GM18951 (cell line): ENCODE measurements around the gene MEIOB.

Experiments used
- POLR2A ChIP-seq: IDR thresholded peaks from 4 replicates; pipeline ENCODE4 v1.6.1; 2011; ENCODE audit warnings: mild to moderate bottlenecking; ENCODE audit not compliant: insufficient read length, insufficient read depth; ENCODE audit errors: extremely low read depth
- in situ Hi-C: fragments of 300-500 bp; cut with MboI; formaldehyde crosslinking; loops from one replicate; pipeline ENCODE4 v1.12.0; 2022; ENCODE audit warnings: low sequenced_read_pairs, mixed read lengths, inconsistent platforms; ENCODE audit not compliant: unreplicated experiment

The MEIOB gene

DNA sequence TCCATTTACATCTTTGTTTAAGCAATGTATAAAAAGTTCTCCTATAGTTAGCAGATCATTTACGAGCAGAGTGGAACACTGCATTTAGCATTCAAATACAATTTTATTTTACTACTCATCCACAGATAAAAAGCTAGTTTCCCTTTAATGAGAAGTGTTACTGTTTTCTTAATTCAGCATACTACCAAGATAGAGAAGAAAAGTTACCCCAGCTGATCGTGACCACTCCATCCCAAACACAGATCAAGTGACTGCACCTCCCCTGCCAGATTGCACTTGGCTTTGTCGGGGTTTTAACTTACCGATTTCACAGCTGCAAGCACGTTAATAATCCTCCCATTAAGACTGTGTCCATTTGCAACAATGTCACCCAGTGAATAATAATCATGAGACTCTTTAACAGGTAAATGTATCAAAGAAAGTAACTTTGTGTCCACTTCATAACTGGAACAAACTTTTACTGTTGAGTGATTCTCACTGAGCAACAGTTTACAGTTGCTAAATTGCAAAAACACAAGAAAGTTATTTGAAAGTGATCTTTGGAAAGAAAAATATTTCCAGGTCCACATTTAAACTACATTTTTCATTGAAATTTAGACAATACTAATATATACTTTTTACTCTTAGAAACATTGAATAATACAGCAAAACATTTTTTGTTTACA lies 14.4 kb downstream of the MEIOB start:
- in situ Hi-C loops = no loop called here
- no peak for TF ChIP-seq POLR2A

DNA sequence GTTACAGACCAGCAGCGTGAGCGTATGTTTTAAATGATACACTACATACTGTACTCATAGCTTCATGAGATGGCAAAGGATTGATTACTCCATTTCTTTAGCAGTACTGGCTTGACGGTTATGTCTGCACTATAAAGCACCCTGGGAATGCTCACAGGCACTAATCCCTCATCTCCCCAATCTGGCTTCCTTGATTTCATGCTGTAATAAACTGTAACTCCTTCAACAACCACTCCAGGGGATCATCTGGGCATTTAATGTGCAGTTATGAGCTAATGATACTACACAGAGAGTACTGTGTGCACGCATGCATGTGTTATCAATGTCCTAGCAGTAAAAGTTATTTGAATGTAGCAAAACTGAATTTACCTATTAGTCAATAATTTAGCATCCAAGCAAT lies 20.2 kb downstream of the MEIOB start:
- in situ Hi-C loops = no loop called here
- no peak for TF ChIP-seq POLR2A

DNA sequence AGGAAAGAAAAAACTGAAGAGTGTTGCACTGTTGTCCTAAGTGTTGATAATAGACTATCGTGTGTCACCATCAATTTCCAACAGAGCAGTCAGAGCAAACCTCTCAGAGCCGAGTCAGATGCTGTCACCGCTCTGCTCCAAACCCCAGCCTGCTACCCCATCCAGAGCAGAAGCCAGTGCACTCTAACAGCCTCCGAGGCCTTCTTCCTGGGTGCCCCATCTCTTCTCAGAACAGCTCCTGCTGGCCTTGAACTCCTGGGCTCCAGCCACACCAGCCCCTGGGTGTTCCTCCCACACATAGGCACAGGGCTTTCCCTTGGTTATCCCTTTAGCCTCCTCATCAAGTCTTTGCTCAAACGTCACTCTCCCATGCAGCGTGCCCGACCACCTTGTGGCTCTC lies 21.0 kb downstream of the MEIOB start:
- in situ Hi-C loops = no loop called here
- TF ChIP-seq POLR2A = no peak

DNA sequence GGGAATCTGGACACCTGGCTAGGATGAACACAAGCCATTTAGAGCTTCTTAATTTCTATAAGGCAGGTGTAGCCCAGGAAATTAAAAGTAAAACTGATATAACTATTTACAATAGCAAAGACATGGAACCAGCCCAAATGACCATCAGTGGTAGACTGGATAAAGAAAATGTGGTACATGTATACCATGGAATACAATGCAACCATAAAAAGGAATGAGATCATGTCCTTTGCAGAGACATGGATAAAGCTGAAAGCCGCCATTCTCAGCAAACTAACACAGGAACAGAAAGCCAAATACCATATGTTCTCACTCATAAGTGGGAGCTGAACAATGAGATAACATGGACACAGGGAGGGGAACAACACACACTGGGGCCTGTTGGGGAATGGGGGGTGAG lies 25.5 kb downstream of the MEIOB start:
- no peak for TF ChIP-seq POLR2A
- in situ Hi-C loops = no loop called here

DNA sequence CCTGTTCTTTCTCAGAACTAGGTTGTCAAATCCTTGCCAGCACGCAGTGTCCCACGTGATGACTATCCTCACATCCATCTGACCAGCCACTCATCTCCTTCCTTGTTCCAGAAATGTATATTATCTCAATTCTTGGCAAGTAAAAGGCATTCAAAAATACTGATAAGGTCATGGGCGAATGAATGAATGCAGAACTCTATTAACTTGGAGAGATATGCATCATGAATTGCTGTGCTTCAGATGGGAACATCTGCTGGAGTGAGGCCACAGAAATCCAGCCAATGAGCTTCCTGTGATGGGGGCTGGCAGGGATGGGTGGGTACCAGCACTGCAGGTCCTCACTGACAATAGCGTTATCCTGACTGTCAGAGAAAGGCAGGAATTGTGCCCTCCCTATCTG lies 26.0 kb downstream of the MEIOB start:
- TF ChIP-seq POLR2A = no peak
- in situ Hi-C loops = no loop called here

DNA sequence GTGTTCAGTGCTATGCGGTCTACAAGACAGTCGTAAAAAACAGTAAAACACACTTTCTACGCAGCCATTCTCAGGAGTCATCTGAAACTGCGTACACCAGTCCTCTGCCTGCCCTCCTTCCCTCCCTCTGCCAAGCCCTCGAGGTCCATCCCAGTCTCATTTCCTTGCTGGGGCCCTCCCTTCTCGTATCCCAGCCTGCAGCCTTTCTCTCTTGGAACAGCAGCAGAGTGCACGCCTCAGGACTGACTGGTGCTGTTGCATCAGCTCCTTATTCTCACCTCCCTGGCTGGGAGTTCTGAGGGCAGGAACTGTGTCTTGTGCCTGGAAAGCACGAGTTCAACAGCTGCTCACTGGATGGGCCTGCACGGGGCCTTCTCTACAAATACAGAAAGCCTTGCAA lies 32.4 kb downstream of the MEIOB start:
- in situ Hi-C loops = no loop called here
- TF ChIP-seq POLR2A = no peak

DNA sequence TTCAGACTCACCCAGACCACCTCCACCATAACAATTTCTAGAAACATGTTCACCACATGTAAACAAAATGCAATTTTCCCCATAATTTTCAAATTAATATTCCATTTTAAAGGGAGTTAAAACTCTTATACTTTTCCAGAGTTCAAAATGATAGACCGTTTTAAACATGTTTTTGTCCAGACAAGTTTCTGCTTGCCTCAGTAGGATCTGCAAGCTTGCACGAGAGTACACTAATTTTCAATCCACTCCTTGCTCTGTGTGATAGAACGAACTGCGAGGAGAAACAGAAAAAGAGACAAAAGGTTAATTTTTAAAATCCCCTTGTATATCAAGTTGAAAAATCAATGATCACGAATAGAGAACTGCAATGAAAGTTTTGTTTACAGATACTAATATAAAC lies 37.9 kb downstream of the MEIOB start:
- in situ Hi-C loops = no loop called here
- TF ChIP-seq POLR2A = no peak

DNA sequence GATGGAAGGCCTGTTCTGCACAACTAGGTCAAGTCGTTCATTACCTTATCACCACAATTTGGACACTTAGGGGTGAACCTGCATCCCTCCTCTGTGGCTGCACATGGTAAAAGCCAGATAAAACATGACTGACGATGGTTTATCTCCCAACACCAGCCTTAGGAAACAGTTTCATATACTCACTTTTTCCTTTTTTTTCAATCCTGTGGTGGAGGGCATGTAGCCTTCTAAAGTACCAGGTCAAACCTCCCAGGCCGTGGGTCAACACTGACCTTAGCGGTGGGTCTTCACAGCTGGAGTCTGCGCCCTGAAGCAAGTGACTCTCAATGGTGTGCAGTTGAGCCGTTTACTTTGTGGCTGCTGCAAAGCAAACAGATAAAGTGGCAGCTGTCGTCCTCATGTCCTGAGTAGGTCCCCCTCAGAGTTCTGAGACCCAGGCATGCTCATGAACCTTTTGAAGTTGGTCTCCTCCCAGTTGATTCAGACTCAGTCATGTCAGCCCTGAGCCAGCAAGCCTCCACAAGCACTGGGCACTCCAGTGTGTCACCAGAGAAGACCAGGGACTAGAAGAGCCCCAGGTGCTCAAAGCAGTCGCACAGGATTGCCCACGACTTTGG lies 39.0 kb downstream of the MEIOB start:
- no peak for TF ChIP-seq POLR2A
- in situ Hi-C loops = no loop called here

DNA sequence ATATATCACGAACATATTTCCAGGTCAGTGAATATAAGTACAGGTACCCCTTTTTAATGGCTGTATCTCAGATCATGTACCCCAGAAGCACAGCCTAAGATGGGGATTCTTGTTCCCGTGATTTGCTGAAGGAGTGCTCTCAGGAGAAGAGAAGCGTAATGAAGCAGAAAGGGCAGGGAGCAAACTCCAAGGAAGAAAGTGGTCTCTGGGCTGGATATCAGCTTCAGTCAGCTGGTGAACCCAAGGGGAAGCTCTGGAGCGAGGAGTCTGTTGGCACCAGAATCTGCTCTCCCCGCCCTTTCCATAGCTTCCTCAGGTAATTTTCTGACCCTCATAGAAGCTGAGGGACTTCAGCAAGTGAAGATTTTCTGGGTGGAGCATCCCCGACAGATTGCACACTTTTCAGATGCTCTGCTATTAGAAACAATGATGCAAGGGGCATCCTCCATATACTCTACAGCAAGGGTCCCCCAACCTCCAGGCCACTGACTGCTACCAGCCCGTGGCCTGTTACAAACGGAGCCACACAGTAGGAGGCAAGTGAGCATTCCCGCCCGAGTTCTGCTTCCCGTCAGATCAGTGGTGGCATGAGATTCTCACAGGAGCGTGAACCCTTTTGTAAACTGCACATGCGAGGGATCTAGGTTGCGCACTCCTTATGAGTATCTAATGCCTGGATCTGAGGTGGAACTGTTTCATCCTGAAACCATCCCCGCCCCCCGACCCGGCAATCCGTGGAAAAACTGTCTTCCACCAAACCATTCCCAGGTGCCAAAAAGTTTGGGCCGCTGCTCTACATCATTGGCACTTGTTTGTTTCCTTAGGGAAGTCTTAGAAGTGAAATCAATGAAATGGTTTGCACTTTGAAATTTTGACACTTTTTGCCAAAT lies 40.5 kb downstream of the MEIOB start:
- no peak for TF ChIP-seq POLR2A
- in situ Hi-C loops = no loop called here

DNA sequence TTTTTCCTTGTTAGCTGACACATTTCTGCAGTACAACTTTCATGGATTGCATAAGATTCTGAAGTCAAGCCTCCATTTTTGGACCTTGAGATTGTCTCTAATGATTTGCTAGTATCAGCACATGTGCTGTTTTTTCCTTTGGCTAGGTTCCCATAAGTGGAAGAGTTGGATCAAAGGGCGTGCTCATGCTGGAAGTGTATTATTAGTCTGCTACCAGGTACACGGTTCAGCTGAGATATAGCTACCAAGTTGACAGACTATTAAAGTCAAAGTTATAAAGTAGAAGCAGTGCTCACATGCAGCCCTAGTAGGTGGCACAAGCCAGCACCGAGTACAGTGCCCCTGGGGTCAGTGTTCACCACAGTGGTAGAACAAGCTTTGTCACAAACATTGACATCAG lies 41.8 kb downstream of the MEIOB start:
- no peak for TF ChIP-seq POLR2A
- in situ Hi-C loops = no loop called here

DNA sequence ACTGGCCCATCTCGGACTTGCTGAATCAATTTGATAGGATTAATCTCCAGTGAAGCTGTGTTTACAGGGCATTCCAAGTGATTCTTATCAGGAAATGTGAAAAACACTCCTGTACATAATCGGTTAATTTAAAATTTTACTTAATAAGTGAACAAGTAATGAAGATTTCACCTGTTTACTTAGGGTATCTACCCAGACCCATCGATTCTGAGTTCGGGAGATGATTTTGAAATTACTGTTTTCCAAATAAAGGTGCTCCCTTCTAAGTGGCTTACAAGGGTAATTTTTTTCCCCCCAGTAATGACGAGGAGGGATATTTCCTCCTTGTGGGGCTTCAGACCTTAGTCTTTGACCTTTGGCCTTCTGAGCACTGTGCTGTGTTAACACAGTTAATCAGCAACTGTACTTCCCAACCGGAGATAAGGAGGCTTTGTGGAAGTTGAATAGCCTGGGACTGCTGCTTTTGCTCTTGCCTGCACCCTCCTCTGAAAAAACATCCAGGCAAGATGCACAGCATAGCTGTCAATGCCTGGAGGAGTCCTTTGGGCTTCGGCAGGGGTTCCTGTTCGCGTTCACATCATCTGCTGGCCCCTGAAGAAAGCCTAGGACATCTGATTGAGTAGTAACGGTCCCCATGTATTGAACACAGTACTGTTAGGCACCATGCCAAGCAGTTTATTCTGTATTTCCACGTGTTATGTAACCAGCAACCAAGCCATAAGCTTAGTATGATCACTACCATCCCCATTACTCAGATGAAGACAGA lies 43.1 kb downstream of the MEIOB start:
- TF ChIP-seq POLR2A = no peak
- in situ Hi-C loops = no loop called here

DNA sequence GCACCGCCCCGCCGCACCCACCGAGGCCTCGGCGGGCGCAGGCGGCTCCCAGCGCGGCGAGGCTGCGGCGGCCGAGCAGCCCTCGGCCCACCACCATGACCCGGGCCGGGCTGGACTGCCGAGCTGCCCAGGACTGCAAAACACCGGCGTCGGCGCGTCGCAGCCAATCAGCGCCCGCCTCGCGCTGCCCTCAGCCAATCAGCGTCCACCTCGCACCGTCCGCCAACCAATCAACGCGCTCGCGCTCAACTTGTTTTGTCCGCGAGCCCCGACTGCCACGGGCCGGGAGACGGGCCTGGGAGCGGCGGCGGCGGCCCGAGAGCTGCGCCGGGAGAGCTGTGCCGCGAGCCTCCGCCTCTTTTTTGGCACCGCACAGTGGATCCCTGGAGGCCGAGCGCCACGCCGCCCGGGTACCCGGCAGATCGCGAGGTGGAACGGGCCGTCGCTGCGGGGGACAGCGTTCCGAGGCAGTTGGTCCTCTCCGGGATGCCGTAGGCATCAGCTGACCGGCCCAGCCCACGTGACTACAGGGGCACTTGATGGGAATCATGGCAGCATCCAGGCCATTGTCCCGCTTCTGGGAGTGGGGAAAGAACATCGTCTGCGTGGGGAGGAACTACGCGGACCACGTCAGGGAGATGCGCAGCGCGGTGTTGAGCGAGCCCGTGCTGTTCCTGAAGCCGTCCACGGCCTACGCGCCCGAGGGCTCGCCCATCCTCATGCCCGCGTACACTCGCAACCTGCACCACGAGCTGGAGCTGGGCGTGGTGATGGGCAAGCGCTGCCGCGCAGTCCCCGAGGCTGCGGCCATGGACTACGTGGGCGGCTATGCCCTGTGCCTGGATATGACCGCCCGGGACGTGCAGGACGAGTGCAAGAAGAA lies 45.0 kb downstream of the MEIOB start, which contains the start of the genes FAHD1 and HAGH:
Gene FAHD1 (plus strand): TSS at position 516 of the 883 bp plus-strand sequence. CDS start 33 bp downstream, at position 549.
Gene HAGH (minus strand): TSS at position 135 of the 883 bp plus-strand sequence. CDS start 38 bp downstream, at position 97.
- peak; percentile 61 for TF ChIP-seq POLR2A
- in situ Hi-C loops = no loop called here
